Calu3 (cell line): ENCODE results near the gene SLC12A7. TPM values are rescaled to one million over a fixed set of nuclear protein-coding genes. Genes with fewer than 3 reads are reported as not detected.

Experiments used
- BruUV-seq: library from RNA; stranded (reverse); fragments of 400-500 nt; replicated peaks from 2 replicates; lab custom pipeline; 2021; lab: Mats Ljungman, UMichigan
- CTCF ChIA-PET: fragments of 300-600 bp; sonication (Branson Sonifier 250); formaldehyde crosslinking; loops from one replicate; lab custom pipeline; 2022; ENCODE audit warnings: antibody characterized with exemption; lab: Charles Lee
- DNase-seq: peaks from one replicate; pipeline ENCODE4 v3.0.0; 2022
- H3K27ac Mint-ChIP-seq: one replicate; pipeline ENCODE4 v1.8.0; 2022; ENCODE audit warnings: mixed read lengths; ENCODE audit not compliant: unreplicated experiment
- H3K27me3 Mint-ChIP-seq: one replicate; pipeline ENCODE4 v1.8.0; 2022; ENCODE audit warnings: mixed read lengths; ENCODE audit not compliant: unreplicated experiment
- H3K36me3 Mint-ChIP-seq: one replicate; pipeline ENCODE4 v1.8.0; 2022; ENCODE audit warnings: mild to moderate bottlenecking, moderate library complexity, mixed read lengths; ENCODE audit not compliant: insufficient read depth, unreplicated experiment
- H3K4me1 Mint-ChIP-seq: one replicate; pipeline ENCODE4 v1.8.0; 2022; ENCODE audit warnings: mild to moderate bottlenecking, low read depth, mixed read lengths; ENCODE audit not compliant: unreplicated experiment
- H3K4me3 Mint-ChIP-seq: one replicate; pipeline ENCODE4 v1.8.0; 2022; ENCODE audit warnings: mild to moderate bottlenecking, low read depth, moderate library complexity, mixed read lengths; ENCODE audit not compliant: unreplicated experiment
- H3K9me3 Mint-ChIP-seq: one replicate; pipeline ENCODE4 v1.8.0; 2022; ENCODE audit warnings: low read depth, mixed read lengths; ENCODE audit not compliant: unreplicated experiment
- intact Hi-C: fragments of 100-400 bp; cut with micrococcal nuclease; formaldehyde crosslinking; loops from one replicate; pipeline ENCODE4 v1.10.0; 2022; ENCODE audit not compliant: unreplicated experiment
- total RNA-seq: library from RNA; stranded (reverse); gene quantifications from 2 replicates; pipeline ENCODE4 v1.2.3, GENCODE V29; 2022
- TF ChIP-seq, protein P1 (sequence below): fragments of 200-600 bp; IDR thresholded peaks from one replicate; pipeline ENCODE4 v1.8.0; 2022; ENCODE audit warnings: antibody characterized with exemption; ENCODE audit not compliant: unreplicated experiment

SLC12A7 gene
- total RNA-seq, 1 experiment from 2014 or later = 82.3 TPM

DNA sequence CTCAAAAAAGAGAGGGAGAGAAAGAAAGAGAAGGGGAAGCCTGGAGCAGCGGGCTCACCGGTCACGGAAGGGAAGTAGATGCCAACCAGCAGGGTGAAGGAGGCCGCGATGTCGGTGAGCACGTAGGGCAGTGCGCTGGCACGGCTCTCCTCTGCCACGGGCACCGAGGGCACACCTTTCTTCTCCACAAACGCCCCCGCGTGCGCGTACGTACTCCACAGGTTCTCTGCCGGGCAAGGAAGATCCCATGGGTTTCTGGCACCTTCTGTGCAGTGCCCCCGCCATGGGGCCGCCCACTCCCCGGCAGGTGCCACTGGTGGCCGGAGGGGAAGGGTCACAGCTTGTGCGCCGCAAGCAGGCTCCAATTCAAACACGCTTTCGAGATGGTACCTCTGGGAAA lies 30.3 kb downstream of the SLC12A7 start:
- no peak for DNase-seq
- intact Hi-C loops = no loop called here
- TF ChIP-seq, protein P1, sequence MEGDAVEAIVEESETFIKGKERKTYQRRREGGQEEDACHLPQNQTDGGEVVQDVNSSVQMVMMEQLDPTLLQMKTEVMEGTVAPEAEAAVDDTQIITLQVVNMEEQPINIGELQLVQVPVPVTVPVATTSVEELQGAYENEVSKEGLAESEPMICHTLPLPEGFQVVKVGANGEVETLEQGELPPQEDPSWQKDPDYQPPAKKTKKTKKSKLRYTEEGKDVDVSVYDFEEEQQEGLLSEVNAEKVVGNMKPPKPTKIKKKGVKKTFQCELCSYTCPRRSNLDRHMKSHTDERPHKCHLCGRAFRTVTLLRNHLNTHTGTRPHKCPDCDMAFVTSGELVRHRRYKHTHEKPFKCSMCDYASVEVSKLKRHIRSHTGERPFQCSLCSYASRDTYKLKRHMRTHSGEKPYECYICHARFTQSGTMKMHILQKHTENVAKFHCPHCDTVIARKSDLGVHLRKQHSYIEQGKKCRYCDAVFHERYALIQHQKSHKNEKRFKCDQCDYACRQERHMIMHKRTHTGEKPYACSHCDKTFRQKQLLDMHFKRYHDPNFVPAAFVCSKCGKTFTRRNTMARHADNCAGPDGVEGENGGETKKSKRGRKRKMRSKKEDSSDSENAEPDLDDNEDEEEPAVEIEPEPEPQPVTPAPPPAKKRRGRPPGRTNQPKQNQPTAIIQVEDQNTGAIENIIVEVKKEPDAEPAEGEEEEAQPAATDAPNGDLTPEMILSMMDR = no peak
- Mint-ChIP-seq H3K9me3 (no peaks in the 10 kb centered on the region), H3K36me3 (peaks cover 31% of the 10 kb centered on the region), H3K27ac (no peak overlapping the region), H3K4me1 (no peaks in the 10 kb centered on the region), H3K4me3 (no peak overlapping the region), H3K27me3 (no peaks in the 10 kb centered on the region)
- no TSS peak for BruUV-seq
- CTCF ChIA-PET = no interaction called here

DNA sequence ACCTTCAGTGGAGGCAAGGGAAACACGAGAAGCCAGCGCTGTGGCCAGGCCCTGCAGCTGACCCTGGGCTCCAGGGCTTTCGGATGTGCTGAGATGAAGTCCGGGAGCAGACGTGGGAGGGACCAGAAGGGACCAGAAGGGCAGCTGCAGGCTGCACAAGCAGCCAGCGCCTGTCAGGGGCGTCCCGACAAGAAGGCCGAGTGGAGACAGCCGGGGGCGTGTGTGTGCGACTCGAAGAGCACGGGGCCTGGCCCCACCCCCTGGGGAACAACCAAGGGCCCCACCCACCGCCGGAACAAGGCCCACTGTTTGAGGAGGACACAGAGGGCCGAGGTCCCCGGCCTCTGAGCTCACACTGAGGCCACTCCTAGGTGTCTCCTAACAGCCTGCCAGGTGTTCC lies 31.4 kb downstream of the SLC12A7 start:
- TF ChIP-seq, protein P1 = no peak
- DNase-seq = no peak
- intact Hi-C loops = no loop called here
- CTCF ChIA-PET = no interaction called here
- Mint-ChIP-seq H3K27ac (no peak overlapping the region), H3K27me3 (no peaks in the 10 kb centered on the region), H3K36me3 (peaks cover 30% of the 10 kb centered on the region), H3K4me3 (no peak overlapping the region), H3K9me3 (no peaks in the 10 kb centered on the region), H3K4me1 (no peaks in the 10 kb centered on the region)
- no TSS peak for BruUV-seq

DNA sequence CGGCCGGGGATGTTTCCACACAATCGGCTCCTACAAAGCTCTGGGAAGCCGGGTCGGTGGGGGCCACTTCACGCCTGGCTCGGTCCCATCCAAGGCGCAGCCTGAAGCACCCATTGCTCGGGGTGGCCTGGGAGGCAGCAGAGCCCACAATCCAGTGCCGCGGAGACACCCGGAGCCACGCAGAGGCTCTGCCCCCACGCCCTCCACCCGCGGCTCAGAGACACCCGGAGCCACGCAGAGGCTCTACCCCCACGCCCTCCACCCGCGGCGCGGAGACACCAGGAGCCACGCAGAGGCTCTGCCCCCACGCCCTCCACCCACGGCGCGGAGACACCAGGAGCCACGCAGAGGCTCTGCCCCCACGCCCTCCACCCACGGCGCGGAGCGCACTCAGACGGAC lies 31.9 kb downstream of the SLC12A7 start:
- CTCF ChIA-PET = no interaction called here
- Mint-ChIP-seq H3K36me3 (peaks cover 33% of the 10 kb centered on the region), H3K4me3 (no peak overlapping the region), H3K9me3 (no peaks in the 10 kb centered on the region), H3K27me3 (no peaks in the 10 kb centered on the region), H3K27ac (no peak overlapping the region), H3K4me1 (no peaks in the 10 kb centered on the region)
- no TSS peak for BruUV-seq
- DNase-seq = no peak
- intact Hi-C loops = no loop called here
- TF ChIP-seq, protein P1 = no peak

DNA sequence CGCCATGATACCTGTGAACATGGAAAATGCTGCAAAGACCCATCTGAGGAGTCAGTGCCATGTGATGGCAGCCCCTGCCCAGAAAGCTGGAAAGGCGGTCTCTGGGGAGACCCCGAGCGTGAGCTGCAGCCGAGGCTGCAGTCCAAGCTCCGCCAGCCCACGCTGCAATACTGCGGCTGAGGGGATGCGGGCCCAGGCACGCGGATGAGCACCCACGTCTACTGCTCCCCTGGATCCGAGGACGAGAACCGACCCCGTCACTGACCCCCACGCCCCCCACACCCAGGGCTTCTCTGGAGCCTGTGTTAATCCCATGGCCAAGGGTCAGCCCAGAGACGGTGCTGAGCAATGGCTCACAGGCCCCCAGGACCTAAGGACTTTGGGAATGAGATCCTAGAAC lies 32.4 kb downstream of the SLC12A7 start:
- Mint-ChIP-seq H3K4me1 (no peaks in the 10 kb centered on the region), H3K9me3 (no peaks in the 10 kb centered on the region), H3K27ac (no peak overlapping the region), H3K27me3 (no peaks in the 10 kb centered on the region), H3K4me3 (no peak overlapping the region), H3K36me3 (peaks cover 29% of the 10 kb centered on the region)
- no peak for DNase-seq
- CTCF ChIA-PET = no interaction called here
- intact Hi-C loops = no loop called here
- no TSS peak for BruUV-seq
- TF ChIP-seq, protein P1 = no peak
